Metanephros (tissue), 2 donors: Measurements from ENCODE around the gene CDX2. TPM values are rescaled to one million over a fixed set of nuclear protein-coding genes. Genes with fewer than 3 reads are reported as not detected.

Source experiments
- small RNA-seq: library from RNA; depleted of rRNA; stranded (forward); fragments of <200 nt; gene quantifications from one replicate; pipeline ENCODE3, GENCODE V24; 2014; ENCODE audit warnings: low replicate concordance
- total RNA-seq: library from RNA; depleted of rRNA; stranded (reverse); fragments of >200 nt; gene quantifications from one replicate; pipeline ENCODE4 v1.2.3, GENCODE V29; 2014

CDX2 gene
- not detected for total RNA-seq

GRCh38 chr13:27969082-27969865 lies at the start of gene CDX2:
Gene CDX2 (minus strand): TSS chr13:27969315. CDS start chr13:27969006, 309 bp downstream.

GRCh38 chr13:27988520-27988919 lies 19.4 kb upstream of the CDX2 start, which contains the start of gene URAD:
Gene URAD (minus strand): TSS chr13:27988693. CDS start chr13:27988637, 56 bp downstream.

GRCh38 chr13:27919934-27920676 lies 49.0 kb downstream of the CDX2 start, which contains the start of gene PDX1:
Gene PDX1 (plus strand): TSS chr13:27920000. CDS start chr13:27920139, 139 bp downstream.

Small RNAs within 50 kb of the gene (small RNA-seq; reads per million reads assigned to genes)
- gene ATP5F1EP2 (not detected), gene RN7SL272P (not detected)

Other genes starting within 250 kb of the CDX2 start
- gene GSX1, start 176.8 kb downstream of the CDX2 start, total RNA-seq = not detected
- not detected for gene PDX1, start 49.3 kb downstream of the CDX2 start, total RNA-seq
- gene URAD, start 19.4 kb upstream of the CDX2 start, total RNA-seq = not detected
- gene FLT3, start 131.3 kb upstream of the CDX2 start, total RNA-seq = 0.64 TPM
- 52.5 TPM for gene PAN3, start 169.2 kb upstream of the CDX2 start, total RNA-seq